ENCODE measurements around the gene FNDC3A.

The FNDC3A gene

GRCh38 chr13:49256841-49257240 is 281.1 kb downstream of the FNDC3A start:
- no peak overlapping the region for H3K9ac ChIP-seq (ENCODE audit: low read depth, low read length)
- no peak overlapping the region for H3K4me3 ChIP-seq (ENCODE audit: low read depth, low read length)
- no peaks in the 10 kb centered on the region for H3K27me3 ChIP-seq (ENCODE audit: control insufficient read depth, insufficient read depth, low read length)
- H3K9me3 ChIP-seq (ENCODE audit: control insufficient read depth, insufficient read depth, low read length), result no peaks in the 10 kb centered on the region
- H3K27ac ChIP-seq (ENCODE audit: low read depth, low read length), result no peak overlapping the region
- no peaks in the 10 kb centered on the region for H3K4me1 ChIP-seq (ENCODE audit: control insufficient read depth, insufficient read depth, low read length)
- H3K36me3 ChIP-seq (ENCODE audit: control insufficient read depth, insufficient read depth, low read length), result peaks cover 3% of the 10 kb centered on the region; the same call in 1 of the 2 replicates

- H3K4me1 ChIP-seq (ENCODE audit: control insufficient read depth, insufficient read depth, low read length), result peaks cover 5% of the 10 kb centered on the region
- H3K27me3 ChIP-seq (ENCODE audit: control insufficient read depth, insufficient read depth, low read length), result no peaks in the 10 kb centered on the region
- H3K36me3 ChIP-seq (ENCODE audit: control insufficient read depth, insufficient read depth, low read length), result peaks cover 3% of the 10 kb centered on the region; the same call in 1 of the 2 replicates
- H3K9me3 ChIP-seq (ENCODE audit: control insufficient read depth, insufficient read depth, low read length), result no peaks in the 10 kb centered on the region
- no peak overlapping the region for H3K4me3 ChIP-seq (ENCODE audit: low read depth, low read length)
- no peak overlapping the region for H3K9ac ChIP-seq (ENCODE audit: low read depth, low read length)
- H3K27ac ChIP-seq (ENCODE audit: low read depth, low read length), result no peak overlapping the region
These were observed 282.5 kb downstream of the FNDC3A start for GRCh38 chr13:49258089-49258796.
